SK-N-SH treated with all-trans-retinoic acid at 6 μM for 48 hours (cell line): ENCODE data around the gene OPRM1.

ENCODE experiments used
- ARNTL ChIP-seq: fragments of 450-650 bp; formaldehyde crosslinking; IDR thresholded peaks from 2 replicates; pipeline ENCODE4 v1.5.0; 2020; ENCODE audit warnings: low read depth, mild to moderate bottlenecking, moderate library complexity, borderline replicate concordance
- BACH2 ChIP-seq: fragments of 250-450 bp; sonication (Bioruptor Pico); IDR thresholded peaks from 2 replicates; pipeline ENCODE4 v1.9.0; 2021; ENCODE audit warnings: mild to moderate bottlenecking, borderline replicate concordance
- CSDC2 ChIP-seq: fragments of 250-450 bp; sonication (Bioruptor Pico); IDR thresholded peaks from 2 replicates; pipeline ENCODE4 v1.5.0; 2020; ENCODE audit warnings: mild to moderate bottlenecking, moderate library complexity
- GLIS3 ChIP-seq: fragments of 250-450 bp; sonication (Bioruptor Pico); IDR thresholded peaks from 2 replicates; pipeline ENCODE4 v1.5.0; 2020; ENCODE audit warnings: mild to moderate bottlenecking, moderate library complexity
- RARB ChIP-seq: fragments of 250-450 bp; sonication (Bioruptor Pico); IDR thresholded peaks from 2 replicates; pipeline ENCODE4 v1.8.0; 2021; ENCODE audit warnings: mild to moderate bottlenecking, moderate library complexity
- TCF4 ChIP-seq: fragments of 250-450 bp; sonication (Bioruptor Pico); IDR thresholded peaks from 2 replicates; pipeline ENCODE4 v1.8.0; 2021; ENCODE audit warnings: mild to moderate bottlenecking, moderate library complexity, borderline replicate concordance
- TOX ChIP-seq: fragments of 250-450 bp; sonication (Bioruptor Pico); IDR thresholded peaks from 2 replicates; pipeline ENCODE4 v1.8.0; 2021; ENCODE audit warnings: mild to moderate bottlenecking, moderate library complexity, borderline replicate concordance
- ZFP3 ChIP-seq: fragments of 250-450 bp; sonication (Bioruptor Pico); IDR thresholded peaks from 2 replicates; pipeline ENCODE4 v1.5.0; 2020; ENCODE audit warnings: mild to moderate bottlenecking, moderate library complexity
- ZFP30 ChIP-seq: fragments of 450-650 bp; formaldehyde crosslinking; IDR thresholded peaks from 2 replicates; pipeline ENCODE4 v1.5.0; 2022; ENCODE audit warnings: mild to moderate bottlenecking, moderate library complexity
- ZNF565 ChIP-seq: fragments of 450-650 bp; formaldehyde crosslinking; conservative IDR thresholded peaks from 2 replicates; pipeline ENCODE4 v1.5.0; 2020; ENCODE audit warnings: low read depth, mild to moderate bottlenecking, moderate library complexity
- TF ChIP-seq, protein P1 (sequence below): fragments of 250-450 bp; sonication (Bioruptor Pico); IDR thresholded peaks from 2 replicates; pipeline ENCODE4 v1.8.0; 2020; ENCODE audit warnings: mild to moderate bottlenecking, moderate library complexity, borderline replicate concordance

DNA sequence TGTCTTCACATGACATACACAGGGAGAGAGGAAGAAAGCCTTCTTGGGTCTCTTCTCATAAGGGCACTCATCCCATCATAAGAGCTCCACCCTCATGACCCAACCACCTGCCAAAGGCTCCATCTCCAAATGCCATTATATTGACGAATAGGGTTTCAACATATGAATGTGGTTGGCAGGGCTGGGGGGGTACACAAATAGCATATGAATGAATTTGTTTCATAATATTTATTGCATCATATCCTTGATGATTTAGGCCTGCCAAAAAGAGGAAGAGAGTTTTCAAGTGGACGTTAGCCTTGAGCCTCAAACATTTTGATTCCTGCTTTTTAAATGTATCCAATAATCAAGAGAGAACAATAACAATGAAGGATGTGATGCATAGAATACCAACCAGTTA lies 26.2 kb upstream of the OPRM1 start:
- TF ChIP-seq, protein P1, sequence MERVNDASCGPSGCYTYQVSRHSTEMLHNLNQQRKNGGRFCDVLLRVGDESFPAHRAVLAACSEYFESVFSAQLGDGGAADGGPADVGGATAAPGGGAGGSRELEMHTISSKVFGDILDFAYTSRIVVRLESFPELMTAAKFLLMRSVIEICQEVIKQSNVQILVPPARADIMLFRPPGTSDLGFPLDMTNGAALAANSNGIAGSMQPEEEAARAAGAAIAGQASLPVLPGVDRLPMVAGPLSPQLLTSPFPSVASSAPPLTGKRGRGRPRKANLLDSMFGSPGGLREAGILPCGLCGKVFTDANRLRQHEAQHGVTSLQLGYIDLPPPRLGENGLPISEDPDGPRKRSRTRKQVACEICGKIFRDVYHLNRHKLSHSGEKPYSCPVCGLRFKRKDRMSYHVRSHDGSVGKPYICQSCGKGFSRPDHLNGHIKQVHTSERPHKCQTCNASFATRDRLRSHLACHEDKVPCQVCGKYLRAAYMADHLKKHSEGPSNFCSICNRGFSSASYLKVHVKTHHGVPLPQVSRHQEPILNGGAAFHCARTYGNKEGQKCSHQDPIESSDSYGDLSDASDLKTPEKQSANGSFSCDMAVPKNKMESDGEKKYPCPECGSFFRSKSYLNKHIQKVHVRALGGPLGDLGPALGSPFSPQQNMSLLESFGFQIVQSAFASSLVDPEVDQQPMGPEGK = no peak
- no peak for TF ChIP-seq ZFP30 (CRISPR knock-in tag)
- no peak for TF ChIP-seq ARNTL
- TF ChIP-seq TCF4 (CRISPR knock-in tag) = no peak
- no peak for TF ChIP-seq TOX (CRISPR knock-in tag)
- no peak for TF ChIP-seq ZNF565 (CRISPR knock-in tag)
- no peak for TF ChIP-seq BACH2 (CRISPR knock-in tag)
- TF ChIP-seq CSDC2 (CRISPR knock-in tag) = no peak
- TF ChIP-seq RARB = no peak
- TF ChIP-seq ZFP3 = no peak
- TF ChIP-seq GLIS3 = no peak
